Gastrocnemius medialis (tissue), 4 donors: ENCODE results near the gene SCARF2. TPM values are rescaled to one million over a fixed set of nuclear protein-coding genes. Genes with fewer than 3 reads are reported as not detected.
A peak's percentile ranks its signal among the peaks of the same experiment; 100 is the strongest.

Experiments
- ATAC-seq, 2 donors: fragments of 150-250 bp; one replicate each; pipeline ENCODE4 v1.9.1; 2016
- DNase-seq, 2 donors: peaks; one replicate each; pipeline ENCODE4 v3.0.0-alpha.2; 2019
- H3K27ac ChIP-seq, 4 donors: fragments of 200-600 bp; sonication (generic); 1 replicate in 1 of 4; 2 replicates in 3 of 4; pipeline ENCODE4 v1.5.1; 2016 to 2018; ENCODE audit warnings: mild to moderate bottlenecking in 2 of 4, moderate library complexity in 1 of 4
- H3K27me3 ChIP-seq, 3 donors: fragments of 200-600 bp; sonication (generic) in 2 of 3; 1 replicate in 1 of 3; 2 replicates in 2 of 3; pipeline versions ENCODE4 v1.5.1 to v1.6.0; 2016 to 2019; ENCODE audit warnings: mild to moderate bottlenecking in 1 of 3, moderate library complexity in 1 of 3
- H3K36me3 ChIP-seq, 2 donors: fragments of 200-600 bp; sonication (generic) in 1 of 2; one replicate each; pipeline ENCODE4 v1.5.1; 2017 to 2018
- H3K4me1 ChIP-seq, 2 donors: fragments of 200-600 bp; sonication (generic) in 1 of 2; one replicate each; pipeline ENCODE4 v1.5.1; 2016 to 2017; ENCODE audit warnings: mild to moderate bottlenecking in 2 of 2
- H3K4me3 ChIP-seq, 4 donors: fragments of 200-600 bp; sonication (generic) in 3 of 4; 1 replicate in 1 of 4; 2 replicates in 3 of 4; pipeline ENCODE4 v1.5.1; 2016 to 2019; ENCODE audit warnings: mild to moderate bottlenecking in 2 of 4
- H3K9me3 ChIP-seq, 3 donors: fragments of 200-600 bp; sonication (generic) in 2 of 3; 1 replicate in 1 of 3; 2 replicates in 2 of 3; pipeline ENCODE4 v1.5.1; 2016 to 2019
- CTCF ChIP-seq, 5 experiments: fragments of 450-650 bp in 3 of 5; fragments of 200-600 bp in 2 of 5; sonication (generic) in 2 of 5; IDR thresholded peaks in 4 of 5; conservative IDR thresholded peaks in 1 of 5; 1 replicate in 4 of 5; 2 replicates in 1 of 5; pipeline ENCODE4 v1.5.1; 2016 to 2019; ENCODE audit warnings: antibody characterized with exemption in 5 of 5, mild to moderate bottlenecking in 3 of 5, moderate library complexity in 3 of 5
- POLR2A ChIP-seq, 2 donors: fragments of 450-650 bp; IDR thresholded peaks; one replicate each; pipeline ENCODE4 v1.6.1; 2017; ENCODE audit warnings: antibody characterized with exemption in 2 of 2, mild to moderate bottlenecking in 2 of 2, moderate library complexity in 2 of 2
- in situ Hi-C, 4 donors: fragments of 200-750 bp; cut with MboI; loops; one replicate each; pipeline versions ENCODE4 v1.15.0 to v1.8.0; 2017; ENCODE audit warnings: low sequenced_read_pairs in 4 of 4
- intact Hi-C: fragments of 100-400 bp; cut with DNase I; formaldehyde crosslinking; loops from one replicate; pipeline ENCODE4 v1.15.1; 2023; ENCODE audit warnings: low total_unique reads
- total RNA-seq, 4 donors: library from RNA; depleted of rRNA; stranded (reverse); fragments of >200 nt; gene quantifications; one replicate each; pipeline versions ENCODE4 v1.1.0 to v1.2.3, GENCODE V29; 2016

Gene SCARF2
- total RNA-seq, 4 donors from 2014 or later = 1.8 to 4.0 (median 2.3) TPM

GRCh38 chr22:20397498-20397897, 40.1 kb downstream of the SCARF2 start:
- no peaks in the 10 kb centered on the region for H3K27me3 ChIP-seq
- DNase-seq (no peak), ATAC-seq (no peak)
- in situ Hi-C loops (no loop called here), intact Hi-C loops (no loop called here)
- no peaks in the 10 kb centered on the region for H3K9me3 ChIP-seq
- no peak overlapping the region for H3K27ac ChIP-seq
- H3K4me3 ChIP-seq = no peak overlapping the region
- H3K4me1 ChIP-seq = peaks cover 6 to 12% of the 10 kb centered on the region in 2 donors
- H3K36me3 ChIP-seq = no peaks in the 10 kb centered on the region
- no peak for TF ChIP-seq CTCF (IDR thresholded peaks at IDR 0.05 in 4 of 5, conservative IDR thresholded peaks at IDR 0.05 in 1 of 5)
- TF ChIP-seq POLR2A (IDR thresholded peaks at IDR 0.05) = no peak

- DNase-seq (no peak), ATAC-seq (peak in 1 of 2 donors; percentile 36)
- TF ChIP-seq CTCF (IDR thresholded peaks at IDR 0.05 in 4 of 5, conservative IDR thresholded peaks at IDR 0.05 in 1 of 5) (no peak), POLR2A (IDR thresholded peaks at IDR 0.05) (no peak)
- Histone ChIP-seq H3K4me1 (peaks cover 6 to 12% of the 10 kb centered on the region in 2 donors), H3K9me3 (no peaks in the 10 kb centered on the region), H3K27me3 (no peaks in the 10 kb centered on the region), H3K4me3 (no peak overlapping the region), H3K36me3 (no peaks in the 10 kb centered on the region), H3K27ac (no peak overlapping the region)
- in situ Hi-C loops (no loop called here), intact Hi-C loops (no loop called here)
Measured at GRCh38 chr22:20396639-20397038, 41.0 kb downstream of the SCARF2 start.

DNA sequence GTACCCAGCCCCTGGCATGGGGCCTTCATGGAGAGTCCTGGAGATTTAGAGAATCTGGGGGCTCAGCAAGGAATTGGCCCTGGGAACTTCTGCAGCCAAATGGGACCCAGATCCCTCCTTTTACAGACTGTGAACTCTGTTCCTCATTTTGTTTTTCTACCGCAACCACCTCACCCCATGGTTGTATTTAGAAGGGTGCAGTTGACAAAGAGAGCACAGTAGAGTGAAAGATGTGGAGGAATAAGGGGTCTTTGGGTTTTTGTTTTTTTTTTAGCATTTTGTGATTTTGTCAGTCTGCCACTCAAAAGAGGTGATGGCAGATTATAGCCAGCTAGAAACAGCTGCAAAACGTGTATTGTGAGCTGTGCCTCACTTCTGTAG, 41.7 kb downstream of the SCARF2 start:
- H3K36me3 ChIP-seq = no peaks in the 10 kb centered on the region
- no peak overlapping the region for H3K27ac ChIP-seq
- no peaks in the 10 kb centered on the region for H3K9me3 ChIP-seq
- no peak overlapping the region for H3K4me3 ChIP-seq
- DNase-seq (no peak), ATAC-seq (no peak)
- H3K27me3 ChIP-seq = no peaks in the 10 kb centered on the region
- in situ Hi-C loops (no loop called here), intact Hi-C loops (no loop called here)
- TF ChIP-seq CTCF (IDR thresholded peaks at IDR 0.05 in 4 of 5, conservative IDR thresholded peaks at IDR 0.05 in 1 of 5) = no peak
- TF ChIP-seq POLR2A (IDR thresholded peaks at IDR 0.05) = no peak
- peaks cover 6 to 12% of the 10 kb centered on the region in 2 donors for H3K4me1 ChIP-seq

DNA sequence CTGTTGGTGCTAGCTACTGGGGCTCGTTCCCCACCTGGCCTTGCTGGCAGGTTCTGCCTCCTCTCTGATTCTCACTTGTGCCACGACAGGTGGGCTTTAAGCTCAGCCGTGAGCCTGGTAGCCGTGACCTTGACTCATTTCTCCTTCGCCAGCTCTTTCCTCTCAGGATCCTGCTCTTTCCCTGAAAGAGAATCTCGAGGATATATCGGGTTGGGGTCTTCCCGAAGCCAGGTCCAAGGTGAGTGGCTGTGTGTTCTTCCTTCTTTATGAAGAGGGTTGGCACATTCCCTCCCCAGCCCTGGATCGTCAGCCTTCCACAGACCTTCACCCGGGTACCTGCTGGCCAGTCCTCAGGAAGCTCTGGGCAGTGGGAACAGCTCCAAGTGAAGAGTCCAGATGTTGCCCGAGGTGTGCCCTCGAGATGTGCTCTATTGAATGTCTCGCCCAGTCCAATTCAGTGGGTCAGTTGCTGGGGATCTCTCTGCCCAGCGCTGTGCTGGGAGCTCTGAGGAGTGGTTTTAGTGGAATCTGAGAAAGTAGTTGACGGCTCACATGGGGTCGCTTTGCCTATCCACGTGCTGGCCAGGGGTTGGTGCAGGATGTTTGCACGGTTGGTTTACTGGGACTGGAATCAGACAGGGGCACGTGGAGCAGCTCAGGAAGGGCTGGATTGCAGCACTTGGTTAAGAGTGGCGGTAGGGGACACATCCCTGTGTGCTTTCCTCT, 42.3 kb downstream of the SCARF2 start:
- DNase-seq (no peak), ATAC-seq (no peak)
- Histone ChIP-seq H3K4me1 (peaks cover 6 to 12% of the 10 kb centered on the region in 2 donors), H3K4me3 (no peak overlapping the region), H3K9me3 (no peaks in the 10 kb centered on the region), H3K36me3 (no peaks in the 10 kb centered on the region), H3K27me3 (no peaks in the 10 kb centered on the region), H3K27ac (no peak overlapping the region)
- in situ Hi-C loops = no loop called here
- TF ChIP-seq CTCF (IDR thresholded peaks at IDR 0.05 in 4 of 5, conservative IDR thresholded peaks at IDR 0.05 in 1 of 5) (no peak), POLR2A (IDR thresholded peaks at IDR 0.05) (no peak)
- intact Hi-C loops = no loop called here
